NK-92 (cell line): ENCODE measurements around the gene AKAP1.

Experiments used
- DNase-seq: peaks from one replicate; lab custom pipeline; 2025; ENCODE audit not compliant: unreplicated experiment; lab: John Stamatoyannopoulos, UW

The AKAP1 gene

GRCh38 chr17:57125406-57125805 is 40.4 kb downstream of the AKAP1 start:
- DNase-seq, result no peak

- no peak for DNase-seq
Observed at GRCh38 chr17:57125866-57126265, 40.8 kb downstream of the AKAP1 start.

DNA sequence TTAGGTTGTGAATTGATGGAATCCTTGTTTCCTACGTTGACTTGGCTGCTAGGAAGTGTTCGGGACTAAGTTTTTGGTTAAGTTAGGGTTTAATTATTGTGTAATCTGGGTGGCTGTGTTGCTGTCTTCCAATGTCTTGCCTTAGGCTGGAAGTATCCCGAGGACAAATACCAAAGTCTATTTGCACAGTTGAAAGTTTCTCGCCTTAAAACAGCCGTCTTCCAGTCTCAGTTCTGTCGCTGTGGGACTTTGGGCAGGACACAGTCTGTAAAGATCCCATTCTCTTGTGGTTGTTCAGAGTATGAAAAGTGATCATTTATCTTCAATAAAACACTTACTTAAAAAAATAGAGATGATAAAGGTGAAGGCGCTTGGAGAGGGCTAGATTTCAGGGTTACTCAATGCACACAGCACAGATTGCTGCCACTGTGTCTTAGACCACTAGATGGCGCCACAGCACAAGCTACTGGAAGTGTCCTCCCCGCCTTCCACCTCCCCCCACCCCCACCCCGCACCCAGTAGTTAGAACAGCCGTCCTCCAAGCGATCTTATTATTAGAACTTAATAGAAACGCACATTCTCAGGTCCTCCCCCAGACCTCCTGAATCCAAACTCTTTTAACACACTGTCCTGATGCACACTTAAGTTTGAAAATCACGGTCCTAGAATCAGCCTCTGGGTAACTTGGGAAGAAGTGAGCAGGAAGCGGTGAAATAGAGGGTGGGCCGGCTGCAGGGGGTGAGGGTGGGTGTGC is 45.8 kb downstream of the AKAP1 start:
- DNase-seq, result no peak

DNA sequence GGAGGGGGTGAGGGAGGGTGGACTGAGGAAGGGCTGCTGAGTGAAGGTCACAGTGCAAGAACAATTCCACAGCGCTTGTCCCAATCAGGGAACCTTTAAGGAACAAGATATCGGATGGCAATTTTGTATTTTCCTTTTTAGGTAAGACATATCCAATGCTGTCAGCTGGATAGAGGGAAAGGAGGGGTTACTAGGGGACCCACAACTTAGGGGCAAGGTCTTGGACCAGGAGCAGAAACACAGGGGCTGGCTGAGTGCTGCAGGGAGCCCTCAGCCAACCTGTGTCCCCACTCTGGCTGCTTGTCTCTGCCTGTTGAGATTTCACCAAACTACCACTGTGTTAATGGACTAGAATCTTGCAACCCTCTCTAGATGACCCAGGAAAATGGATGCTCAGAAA is 47.6 kb downstream of the AKAP1 start:
- DNase-seq, result no peak

DNA sequence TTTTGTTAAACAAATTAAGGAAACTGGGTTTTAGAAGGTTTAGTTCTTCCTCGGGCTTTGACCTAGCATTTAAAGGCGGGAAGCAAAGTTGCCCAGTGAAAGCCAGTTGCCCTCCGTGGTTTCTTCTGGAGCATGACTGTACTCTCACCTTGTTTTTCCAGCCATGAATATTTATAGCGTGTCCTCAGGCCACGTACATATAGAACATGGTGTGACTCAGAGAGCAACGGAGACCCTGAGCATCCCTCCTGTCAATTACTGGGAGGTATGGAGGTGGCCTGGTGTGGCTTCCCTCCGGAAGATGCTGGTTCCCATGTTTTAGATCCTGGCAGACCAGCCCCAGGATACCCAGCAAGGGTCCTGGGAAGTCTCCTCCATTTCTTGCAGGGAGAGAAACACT is 48.4 kb downstream of the AKAP1 start:
- DNase-seq, result no peak

- no peak for DNase-seq
Observed at GRCh38 chr17:57135026-57135788, 50.2 kb downstream of the AKAP1 start.

DNA sequence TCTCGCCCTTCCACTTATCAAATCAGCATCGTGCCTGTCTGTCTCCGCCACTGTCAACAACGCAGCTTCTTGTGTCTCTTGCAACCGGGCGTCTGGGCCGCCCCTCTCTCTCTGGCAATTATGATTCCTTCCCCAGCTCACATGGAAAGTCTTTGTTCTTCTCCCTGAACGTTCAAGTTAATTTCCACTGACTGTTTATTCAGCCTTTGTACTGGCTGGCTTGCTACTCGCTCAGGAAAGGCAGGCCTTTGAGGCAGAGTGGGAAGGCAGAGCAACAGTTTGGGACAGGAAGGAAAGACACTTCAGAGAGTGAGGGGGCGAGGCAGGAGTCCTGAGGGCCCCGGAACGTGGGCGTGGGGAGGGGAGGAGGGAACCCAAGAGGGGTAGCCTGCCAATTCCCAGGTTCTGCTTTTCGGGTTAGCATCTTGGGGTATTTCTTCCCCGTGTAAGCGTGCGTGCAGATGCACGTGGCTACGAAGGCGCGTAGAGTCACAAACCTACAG is 50.8 kb downstream of the AKAP1 start:
- no peak for DNase-seq

GRCh38 chr17:57136355-57136754 is 51.3 kb downstream of the AKAP1 start:
- DNase-seq, result no peak

GRCh38 chr17:57138030-57138911 is 53.2 kb downstream of the AKAP1 start:
- no peak for DNase-seq

DNA sequence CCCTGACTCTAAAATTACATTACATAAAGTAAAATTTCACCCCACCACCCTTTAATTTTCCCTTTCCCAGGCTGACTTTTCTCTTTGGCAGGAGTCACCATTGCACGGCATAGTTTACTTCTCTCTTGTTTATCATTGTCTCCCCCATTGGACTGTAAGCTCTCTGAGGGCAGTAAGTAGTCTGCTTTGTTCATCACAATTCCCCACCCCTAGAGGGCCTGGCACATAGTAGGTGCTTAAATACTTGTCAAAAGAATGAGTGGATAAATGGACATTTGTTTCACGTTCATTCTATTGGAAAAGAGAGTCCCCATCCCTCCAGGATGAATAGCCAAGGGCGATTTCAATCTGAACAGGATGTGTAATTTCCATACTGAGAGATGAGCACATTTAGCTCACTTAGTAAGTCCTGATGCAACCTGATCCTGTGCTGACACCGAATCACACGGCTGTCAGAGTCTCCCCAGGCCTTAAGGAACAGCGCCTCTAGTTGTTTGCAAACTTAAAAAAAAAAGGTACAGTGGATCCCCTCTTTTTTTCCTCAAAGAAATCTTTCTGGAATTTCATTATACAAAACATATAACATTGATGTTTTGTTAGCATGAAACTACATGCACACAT is 54.0 kb downstream of the AKAP1 start:
- DNase-seq, result no peak

- DNase-seq, result no peak
Observed at GRCh38 chr17:57140316-57140715, 55.3 kb downstream of the AKAP1 start.

GRCh38 chr17:57142925-57143324 is 57.9 kb downstream of the AKAP1 start:
- no peak for DNase-seq

- DNase-seq, result no peak
Observed at GRCh38 chr17:57143361-57143760, 58.3 kb downstream of the AKAP1 start.

DNA sequence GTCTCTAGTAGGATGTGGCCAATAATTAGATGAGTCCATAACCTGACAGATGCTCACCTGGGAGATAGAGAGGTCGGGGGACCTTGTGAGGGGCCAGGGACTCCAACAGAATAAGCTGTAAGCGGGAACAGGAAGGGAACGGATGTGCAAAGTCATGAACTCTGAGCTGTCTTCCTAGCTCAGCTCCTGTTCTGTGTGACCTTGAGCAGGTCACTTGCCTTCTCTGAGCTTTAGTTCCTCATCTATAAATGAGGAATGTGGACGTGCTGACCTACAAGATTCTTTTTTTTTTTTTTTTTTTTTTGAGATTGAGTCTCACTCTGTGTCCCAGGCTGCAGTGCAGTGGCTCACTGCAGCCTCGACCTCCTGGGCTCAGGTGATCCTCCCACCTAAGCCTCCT is 58.9 kb downstream of the AKAP1 start:
- no peak for DNase-seq

GRCh38 chr17:57144567-57144966 is 59.5 kb downstream of the AKAP1 start:
- no peak for DNase-seq

DNA sequence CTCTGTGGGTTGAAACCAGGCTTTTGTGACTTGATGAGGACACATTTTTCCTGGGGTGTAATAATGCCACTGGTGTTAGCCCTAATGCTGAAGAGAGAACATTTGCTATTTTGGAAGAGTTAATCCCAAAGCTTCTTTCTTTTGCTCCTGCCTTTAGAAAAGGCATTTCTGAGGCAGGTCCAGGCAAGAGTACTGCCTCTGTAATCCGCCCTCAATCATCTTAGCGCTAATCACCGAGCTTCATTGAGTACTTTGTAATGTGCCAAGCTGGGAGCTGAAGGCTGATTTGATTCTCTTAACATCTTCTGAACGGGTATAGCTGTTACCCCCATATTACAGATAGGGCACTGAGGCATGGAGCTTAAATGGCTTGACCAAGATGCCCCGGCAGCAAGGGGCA is 60.3 kb downstream of the AKAP1 start:
- no peak for DNase-seq

DNA sequence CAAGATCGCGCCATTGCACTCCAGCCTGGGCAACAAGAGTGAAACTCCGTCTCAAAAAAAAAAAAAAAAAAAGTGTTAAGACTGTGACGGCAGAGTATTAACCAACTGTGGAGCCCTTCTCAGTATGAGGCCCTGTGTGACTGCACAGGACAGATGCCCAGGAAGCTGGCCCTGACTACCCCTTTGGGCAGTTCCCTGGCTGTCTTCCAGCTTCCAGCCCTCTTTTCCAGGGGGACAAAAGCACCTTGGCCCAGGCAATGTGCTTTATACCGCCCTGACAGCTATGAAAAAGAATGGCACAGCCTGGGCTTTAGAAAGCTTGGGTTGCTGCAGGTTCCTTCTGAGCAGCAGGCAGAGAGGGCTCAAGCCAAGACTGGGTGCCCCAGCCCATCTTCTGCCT is 61.2 kb downstream of the AKAP1 start:
- no peak for DNase-seq

DNA sequence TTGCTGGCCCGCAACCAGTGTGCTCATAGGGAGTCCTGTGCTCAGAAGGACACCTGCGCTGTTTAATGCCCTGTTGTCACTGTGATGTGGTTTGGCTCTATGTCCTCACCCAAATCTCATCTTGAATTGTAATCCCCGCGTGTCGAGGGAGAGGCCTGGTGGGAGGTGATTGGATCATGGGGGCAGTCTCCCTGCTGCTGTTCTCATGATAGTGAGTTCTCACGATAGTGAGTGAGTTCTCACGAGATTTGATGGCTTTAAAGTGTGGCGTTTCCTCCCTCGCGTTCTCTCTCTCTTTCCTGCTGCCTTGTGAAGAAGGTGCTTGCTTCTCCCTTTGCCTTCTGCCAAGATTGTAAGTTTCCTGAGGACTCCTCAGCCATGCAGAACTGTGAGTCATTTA is 66.8 kb downstream of the AKAP1 start:
- DNase-seq, result no peak

- DNase-seq, result no peak
Observed at GRCh38 chr17:57152967-57153528, 68.0 kb downstream of the AKAP1 start.

GRCh38 chr17:57154921-57155320 is 69.9 kb downstream of the AKAP1 start:
- DNase-seq, result no peak

GRCh38 chr17:57158325-57158724 is 73.3 kb downstream of the AKAP1 start:
- DNase-seq, result no peak
